Measurements from ENCODE around the gene PBX1.

DNA sequence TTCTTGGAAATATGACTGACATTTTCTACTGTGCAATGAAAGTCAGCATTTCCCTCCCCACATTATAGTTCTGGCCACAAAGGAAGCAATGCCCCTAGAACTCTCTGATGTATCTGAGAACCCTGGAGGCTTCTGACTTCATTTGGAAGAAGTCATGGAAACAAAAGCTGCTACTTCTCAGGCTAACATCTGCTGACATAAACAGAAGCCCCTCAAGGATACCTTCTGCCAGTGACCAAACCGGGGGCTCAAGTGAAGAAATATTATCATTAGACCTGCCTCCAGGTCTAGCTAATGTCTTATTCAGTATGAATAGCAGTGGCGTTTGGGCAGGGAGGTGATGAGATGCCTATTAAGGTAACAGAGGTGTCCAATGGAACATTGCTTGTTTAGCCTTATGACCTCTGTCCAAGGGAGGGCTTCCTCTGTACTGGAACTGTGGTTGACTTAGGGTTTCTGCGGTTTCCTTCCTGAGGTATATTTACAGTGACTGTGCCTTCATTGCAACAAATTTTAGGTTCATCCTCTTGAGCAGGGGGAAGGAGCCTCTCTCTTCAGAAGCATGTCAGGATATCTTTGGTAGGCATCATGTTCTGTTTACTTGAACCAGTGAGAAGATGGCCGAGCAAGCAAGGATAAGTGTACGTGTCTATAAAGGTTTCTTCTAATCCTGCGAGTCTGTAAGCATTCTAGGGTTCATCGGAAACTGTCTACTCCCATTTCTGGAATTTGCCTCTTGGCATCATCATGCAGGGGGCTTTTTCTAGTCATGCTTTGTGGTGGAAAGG is 161.7 kb downstream of the PBX1 start:
- TF ChIP-seq POLR2AphosphoS5 (IDR thresholded peaks at IDR 0.05; ENCODE audit: low read depth, low read length) = no peak
- TF ChIP-seq, protein P1, sequence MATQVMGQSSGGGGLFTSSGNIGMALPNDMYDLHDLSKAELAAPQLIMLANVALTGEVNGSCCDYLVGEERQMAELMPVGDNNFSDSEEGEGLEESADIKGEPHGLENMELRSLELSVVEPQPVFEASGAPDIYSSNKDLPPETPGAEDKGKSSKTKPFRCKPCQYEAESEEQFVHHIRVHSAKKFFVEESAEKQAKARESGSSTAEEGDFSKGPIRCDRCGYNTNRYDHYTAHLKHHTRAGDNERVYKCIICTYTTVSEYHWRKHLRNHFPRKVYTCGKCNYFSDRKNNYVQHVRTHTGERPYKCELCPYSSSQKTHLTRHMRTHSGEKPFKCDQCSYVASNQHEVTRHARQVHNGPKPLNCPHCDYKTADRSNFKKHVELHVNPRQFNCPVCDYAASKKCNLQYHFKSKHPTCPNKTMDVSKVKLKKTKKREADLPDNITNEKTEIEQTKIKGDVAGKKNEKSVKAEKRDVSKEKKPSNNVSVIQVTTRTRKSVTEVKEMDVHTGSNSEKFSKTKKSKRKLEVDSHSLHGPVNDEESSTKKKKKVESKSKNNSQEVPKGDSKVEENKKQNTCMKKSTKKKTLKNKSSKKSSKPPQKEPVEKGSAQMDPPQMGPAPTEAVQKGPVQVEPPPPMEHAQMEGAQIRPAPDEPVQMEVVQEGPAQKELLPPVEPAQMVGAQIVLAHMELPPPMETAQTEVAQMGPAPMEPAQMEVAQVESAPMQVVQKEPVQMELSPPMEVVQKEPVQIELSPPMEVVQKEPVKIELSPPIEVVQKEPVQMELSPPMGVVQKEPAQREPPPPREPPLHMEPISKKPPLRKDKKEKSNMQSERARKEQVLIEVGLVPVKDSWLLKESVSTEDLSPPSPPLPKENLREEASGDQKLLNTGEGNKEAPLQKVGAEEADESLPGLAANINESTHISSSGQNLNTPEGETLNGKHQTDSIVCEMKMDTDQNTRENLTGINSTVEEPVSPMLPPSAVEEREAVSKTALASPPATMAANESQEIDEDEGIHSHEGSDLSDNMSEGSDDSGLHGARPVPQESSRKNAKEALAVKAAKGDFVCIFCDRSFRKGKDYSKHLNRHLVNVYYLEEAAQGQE (IDR thresholded peaks at IDR 0.05; ENCODE audit: insufficient read depth in 1 of 2, low read depth in 2 of 2, low read length in 2 of 2) = 0 out of 4 replicates have a peak, but pooled peaks of 1 of the 2 experiments have one; percentile 41
- no peak for TF ChIP-seq SIN3A (IDR thresholded peaks at IDR 0.05; ENCODE audit: borderline replicate concordance, insufficient read depth, low read length)
- no peak for TF ChIP-seq TAF1 (IDR thresholded peaks at IDR 0.05; ENCODE audit: borderline replicate concordance, insufficient read depth, low read length)
- TF ChIP-seq FOXP2 (optimal IDR thresholded peaks at IDR 0.05; ENCODE audit: borderline replicate concordance, extremely low read depth, extremely low read length, insufficient read depth) = no peak
